GM11168 (cell line): Measurements from ENCODE around the gene CAMTA2.
"Not testable (repeated sequence)": the region's sequence is repeated elsewhere in the genome, so short reads cannot be mapped to it uniquely, and the experiment has no call there.

Source experiments
- in situ Hi-C: fragments of 300-500 bp; cut with MboI; formaldehyde crosslinking; loops from one replicate; pipeline ENCODE4 v1.12.0; 2022; ENCODE audit warnings: low sequenced_read_pairs; ENCODE audit not compliant: unreplicated experiment

The CAMTA2 gene

DNA sequence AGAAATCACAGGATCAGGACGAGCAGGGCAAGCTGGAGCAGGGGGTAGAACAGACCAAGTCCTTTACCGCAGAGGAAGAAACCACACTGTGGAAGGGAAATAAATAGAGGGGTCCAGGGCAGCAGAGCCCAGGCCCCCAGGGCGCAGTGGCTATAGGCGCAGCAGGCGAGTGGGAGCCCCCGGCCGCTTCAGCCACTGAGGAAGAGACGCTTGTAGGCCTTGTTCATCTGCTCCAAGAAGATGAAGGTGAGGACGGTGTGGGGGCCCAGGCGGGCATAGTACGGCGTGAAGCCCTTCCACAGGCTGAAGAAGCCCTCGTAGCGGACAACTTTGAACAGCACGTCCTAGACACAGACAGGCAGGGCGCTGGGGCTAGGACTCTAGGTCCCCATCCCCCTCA, 49.9 kb downstream of the CAMTA2 start:
- in situ Hi-C loops = no loop called here

DNA sequence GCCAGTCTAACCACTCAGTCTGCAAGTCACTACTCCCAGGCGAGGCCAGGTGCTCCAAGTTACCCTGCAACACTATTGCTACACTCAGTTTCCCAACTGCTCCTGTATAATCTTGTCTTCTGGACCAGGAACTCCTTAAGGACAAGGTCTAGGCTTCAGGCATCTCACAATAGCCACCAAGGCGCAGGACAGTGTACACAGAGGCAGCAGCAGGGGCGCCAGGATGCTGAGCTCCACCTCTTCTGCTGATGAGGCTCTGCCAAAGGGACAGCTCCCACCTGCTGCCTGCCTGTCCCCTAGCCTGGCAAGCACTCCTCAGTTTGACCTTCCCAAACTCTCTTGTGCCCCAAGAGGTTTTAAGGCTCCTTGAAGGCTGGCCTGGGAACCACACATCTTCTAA, 51.0 kb downstream of the CAMTA2 start:
- in situ Hi-C loops = no loop called here

DNA sequence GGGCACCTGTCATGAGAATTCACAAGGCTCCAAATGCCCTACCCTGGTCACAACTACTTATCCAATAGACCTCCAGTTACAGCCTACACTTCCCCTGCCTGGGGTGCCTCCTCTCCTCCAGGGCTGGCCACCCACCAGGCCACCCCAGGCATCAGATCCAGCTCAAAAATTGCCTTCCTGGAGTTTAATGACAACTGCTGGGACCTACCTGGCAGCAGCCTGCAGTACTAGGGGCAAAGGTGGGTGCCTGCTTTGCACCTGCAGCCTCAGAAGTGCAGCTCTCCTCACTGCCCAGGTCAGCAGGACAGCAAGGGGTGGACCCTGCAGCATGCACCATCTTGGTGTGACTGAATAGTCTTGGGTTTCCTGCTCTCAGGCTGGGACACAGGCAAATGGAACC, 51.8 kb downstream of the CAMTA2 start:
- in situ Hi-C loops = no loop called here

DNA sequence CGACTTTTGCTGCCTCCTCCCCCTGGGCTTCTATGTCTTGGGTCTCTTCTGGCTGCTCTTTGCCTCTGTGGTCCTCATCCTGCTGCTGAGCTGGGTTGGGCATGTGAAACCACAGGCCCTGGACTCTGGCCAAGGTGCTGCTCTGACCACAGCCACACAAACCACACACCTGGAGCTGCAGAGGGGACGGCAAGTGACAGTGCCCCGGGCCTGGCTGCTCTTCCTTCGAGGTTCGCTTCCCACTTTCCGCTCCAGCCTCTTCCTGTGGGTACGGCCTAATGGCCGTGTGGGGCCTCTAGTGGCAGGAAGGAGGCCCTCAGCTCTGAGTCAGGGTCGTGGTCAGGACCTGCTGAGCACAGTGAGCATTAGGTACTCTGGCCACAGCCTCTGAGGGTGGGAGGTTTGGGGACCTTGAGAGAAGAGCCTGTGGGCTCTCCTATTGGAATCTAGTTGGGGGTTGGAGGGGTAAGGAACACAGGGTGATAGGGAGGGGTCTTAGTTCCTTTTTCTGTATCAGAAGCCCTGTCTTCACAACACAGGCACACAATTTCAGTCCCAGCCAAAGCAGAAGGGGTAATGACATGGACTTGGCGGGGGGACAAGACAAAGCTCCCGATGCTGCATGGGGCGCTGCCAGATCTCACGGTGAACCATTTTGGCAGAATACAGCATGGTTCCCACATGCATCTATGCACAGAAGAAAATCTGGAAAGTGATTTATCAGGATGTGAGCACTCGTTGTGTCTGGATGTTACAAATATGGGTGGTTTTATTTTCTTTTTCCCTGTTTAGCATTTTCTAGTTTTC, 53.1 kb downstream of the CAMTA2 start:
- in situ Hi-C loops = no loop called here

DNA sequence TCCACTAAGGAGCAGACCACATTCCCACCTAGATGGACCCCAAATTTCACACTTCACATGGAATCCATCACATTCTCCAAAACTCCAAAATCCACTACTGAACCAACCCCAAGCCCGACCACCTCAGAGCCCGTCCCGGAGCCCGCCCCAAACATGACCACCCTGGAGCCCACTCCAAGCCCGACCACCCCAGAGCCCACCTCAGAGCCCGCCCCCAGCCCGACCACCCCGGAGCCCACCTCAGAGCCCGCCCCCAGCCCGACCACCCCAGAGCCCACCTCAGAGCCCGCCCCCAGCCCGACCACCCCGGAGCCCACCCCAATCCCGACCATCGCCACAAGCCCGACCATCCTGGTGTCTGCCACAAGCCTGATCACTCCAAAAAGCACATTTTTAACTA, 53.8 kb downstream of the CAMTA2 start:
- in situ Hi-C loops = no loop called here

DNA sequence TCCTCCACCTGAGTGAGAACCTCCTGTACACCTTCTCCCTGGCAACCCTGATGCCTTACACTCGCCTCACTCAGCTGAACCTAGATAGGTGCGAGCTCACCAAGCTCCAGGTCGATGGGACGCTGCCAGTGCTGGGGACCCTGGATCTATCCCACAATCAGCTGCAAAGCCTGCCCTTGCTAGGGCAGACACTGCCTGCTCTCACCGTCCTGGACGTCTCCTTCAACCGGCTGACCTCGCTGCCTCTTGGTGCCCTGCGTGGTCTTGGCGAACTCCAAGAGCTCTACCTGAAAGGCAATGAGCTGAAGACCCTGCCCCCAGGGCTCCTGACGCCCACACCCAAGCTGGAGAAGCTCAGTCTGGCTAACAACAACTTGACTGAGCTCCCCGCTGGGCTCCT, 54.7 kb downstream of the CAMTA2 start:
- in situ Hi-C loops = no loop called here

DNA sequence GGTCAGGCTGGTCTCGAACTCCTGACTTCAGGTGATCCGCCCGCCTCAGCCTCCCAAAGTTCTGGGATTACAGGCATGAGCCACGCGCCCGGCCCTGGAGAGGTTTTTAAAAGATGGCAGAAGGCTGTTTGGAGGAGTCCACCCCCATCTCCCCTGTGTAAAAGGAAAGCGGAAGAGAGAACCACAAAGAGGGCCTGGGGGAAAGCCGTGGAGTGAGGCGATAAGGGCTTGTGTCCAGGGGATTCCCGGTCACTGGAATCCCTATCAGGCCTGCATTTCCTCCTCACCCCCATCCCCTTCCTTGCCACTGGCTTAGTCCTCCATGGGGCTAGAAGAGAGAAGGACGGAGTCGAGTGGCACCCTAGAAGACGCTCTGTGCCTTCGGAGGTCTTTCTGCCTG, 55.5 kb downstream of the CAMTA2 start, which contains the start of gene GP1BA:
GP1BA (plus strand) TSS at position 315 of the 400 bp plus-strand sequence. CDS start 328 bp downstream, outside the sequence.
- in situ Hi-C loops = no loop called here

DNA sequence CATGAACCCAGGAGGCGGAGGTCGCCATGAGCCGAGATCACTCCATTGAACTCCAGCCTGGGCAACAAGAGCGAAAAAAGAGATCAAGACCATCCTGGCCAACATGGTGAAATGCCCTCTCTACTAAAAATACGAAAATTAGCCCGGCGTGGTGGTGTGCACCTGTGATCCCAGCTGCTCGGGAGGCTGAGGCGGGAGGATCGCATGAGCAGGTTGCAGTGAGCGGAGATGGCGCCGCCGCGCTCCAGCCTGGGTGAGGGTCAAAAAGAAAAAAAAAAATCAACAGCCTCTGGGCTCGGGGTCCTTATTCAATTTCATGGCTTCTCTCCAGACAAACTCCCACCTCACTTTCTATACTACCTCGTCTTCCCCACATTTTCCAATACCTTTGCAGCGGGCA, 58.6 kb downstream of the CAMTA2 start:
- in situ Hi-C loops = no loop called here

DNA sequence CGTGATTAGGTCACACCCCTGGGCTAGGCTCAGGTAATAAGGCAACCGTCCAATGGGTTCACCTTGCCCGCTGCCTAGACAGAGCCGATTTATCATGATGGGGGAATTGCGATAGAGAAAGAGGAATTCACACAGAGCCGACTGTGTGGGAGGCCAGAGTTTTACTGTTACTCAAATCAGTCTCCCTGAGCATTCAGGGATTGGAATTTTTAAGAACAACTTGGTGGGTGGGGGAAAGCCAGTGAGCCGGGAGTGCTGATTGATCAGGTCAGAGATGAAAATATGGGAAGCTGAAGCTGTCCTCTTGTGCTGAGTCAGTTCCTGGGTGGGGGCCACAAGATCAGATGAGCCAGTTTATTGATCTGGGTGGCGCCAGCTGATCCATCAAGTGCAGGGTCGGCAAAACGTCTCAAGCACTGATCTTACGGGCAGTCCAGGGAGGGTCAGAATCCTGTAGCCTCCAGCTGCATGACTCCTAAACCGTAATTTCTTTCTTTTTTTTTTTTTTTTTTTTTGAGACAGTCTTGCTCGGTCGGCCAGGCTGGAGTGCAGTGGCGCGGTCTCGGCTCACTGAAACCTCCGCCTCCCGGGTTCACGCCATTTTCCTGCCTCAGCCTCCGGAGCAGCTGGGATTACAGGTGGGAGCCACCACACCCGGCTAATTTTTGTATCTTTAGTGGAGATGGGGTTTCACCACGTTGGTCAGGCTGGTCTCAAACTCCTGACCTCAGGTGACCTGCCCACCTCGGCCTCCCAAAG, 60.7 kb downstream of the CAMTA2 start:
- in situ Hi-C loops = not testable (repeated sequence)

DNA sequence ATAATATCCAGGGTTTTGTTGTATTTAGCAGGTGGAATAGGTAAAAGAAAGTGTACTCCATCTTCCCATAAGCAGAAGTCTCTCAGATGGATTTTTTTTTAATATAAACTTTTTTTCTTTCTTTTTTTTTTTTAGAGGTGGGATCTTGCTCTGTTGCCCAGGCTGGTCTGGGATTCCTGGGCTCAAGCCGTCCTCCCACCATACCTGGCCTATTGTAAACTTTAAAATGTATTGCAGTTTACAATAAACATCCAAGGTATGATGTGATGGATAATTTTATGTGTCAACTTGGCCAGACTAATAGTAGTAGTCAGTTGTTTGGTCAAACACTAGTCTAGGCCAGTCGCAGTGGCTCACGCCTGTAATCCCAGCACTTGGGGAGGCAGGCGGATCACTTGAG, 66.2 kb downstream of the CAMTA2 start:
- in situ Hi-C loops = no loop called here

DNA sequence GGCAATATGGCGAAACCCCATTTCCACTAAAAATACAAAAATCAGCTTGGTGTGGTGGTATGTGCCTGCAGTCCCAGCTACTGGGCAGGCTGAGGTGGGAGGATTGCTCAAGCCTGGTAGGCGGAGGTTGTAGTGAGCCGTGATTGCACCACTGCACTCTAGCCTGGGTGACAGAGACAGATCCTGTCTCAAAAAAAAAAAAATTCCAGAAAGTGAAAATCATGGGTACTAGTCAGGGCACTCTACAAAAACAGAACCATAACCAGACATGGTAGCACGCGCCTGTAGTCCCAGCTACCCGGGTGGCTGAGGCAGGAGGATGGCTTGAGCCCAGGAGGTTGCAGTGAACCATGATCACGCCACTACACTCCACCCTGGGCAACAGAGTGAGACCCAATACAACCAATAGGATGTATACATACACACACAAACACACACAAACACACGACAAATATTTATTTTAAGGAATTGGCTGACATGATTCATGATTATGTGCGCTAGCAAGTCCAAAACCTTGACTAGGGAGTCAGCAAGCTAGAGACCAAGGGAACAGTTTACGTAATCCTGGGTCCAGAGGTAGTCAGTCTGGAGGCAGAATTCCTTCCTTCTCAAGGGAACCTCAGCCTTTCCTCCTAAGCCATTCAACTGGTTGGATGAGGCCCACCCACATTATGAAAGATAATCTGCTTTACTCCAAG, 67.0 kb downstream of the CAMTA2 start:
- in situ Hi-C loops = no loop called here

DNA sequence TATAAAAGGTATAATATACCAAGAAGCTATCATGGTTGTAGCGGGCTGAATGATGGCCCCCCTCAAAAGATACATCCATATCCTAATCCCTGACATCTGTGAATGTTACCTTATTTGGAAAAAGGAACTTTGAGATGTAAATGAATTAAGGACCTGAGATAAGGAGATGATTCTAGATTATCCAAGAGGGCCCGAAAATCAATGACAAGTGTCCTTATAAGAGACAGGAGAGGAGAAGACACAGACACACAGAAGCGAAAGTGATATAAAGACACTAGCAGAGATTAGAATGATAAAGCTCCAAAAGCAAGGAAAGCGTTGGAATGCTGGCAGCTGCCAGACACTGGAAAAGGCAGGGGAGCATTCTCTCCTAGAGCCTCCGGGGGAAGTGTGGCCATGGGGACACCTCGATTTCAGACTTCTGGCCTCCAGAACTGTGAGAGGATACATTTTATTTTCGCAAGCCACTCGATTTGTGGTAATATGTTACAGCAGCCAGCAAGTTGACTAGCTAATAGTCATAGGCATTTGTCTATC, 67.9 kb downstream of the CAMTA2 start:
- in situ Hi-C loops = no loop called here
